ENCODE results near the gene GALR2. TPM values are rescaled to one million over a fixed set of nuclear protein-coding genes. Genes with fewer than 3 reads are reported as not detected.

The GALR2 gene
- total RNA-seq, 1 experiment from 2014 or later, result not detected

DNA sequence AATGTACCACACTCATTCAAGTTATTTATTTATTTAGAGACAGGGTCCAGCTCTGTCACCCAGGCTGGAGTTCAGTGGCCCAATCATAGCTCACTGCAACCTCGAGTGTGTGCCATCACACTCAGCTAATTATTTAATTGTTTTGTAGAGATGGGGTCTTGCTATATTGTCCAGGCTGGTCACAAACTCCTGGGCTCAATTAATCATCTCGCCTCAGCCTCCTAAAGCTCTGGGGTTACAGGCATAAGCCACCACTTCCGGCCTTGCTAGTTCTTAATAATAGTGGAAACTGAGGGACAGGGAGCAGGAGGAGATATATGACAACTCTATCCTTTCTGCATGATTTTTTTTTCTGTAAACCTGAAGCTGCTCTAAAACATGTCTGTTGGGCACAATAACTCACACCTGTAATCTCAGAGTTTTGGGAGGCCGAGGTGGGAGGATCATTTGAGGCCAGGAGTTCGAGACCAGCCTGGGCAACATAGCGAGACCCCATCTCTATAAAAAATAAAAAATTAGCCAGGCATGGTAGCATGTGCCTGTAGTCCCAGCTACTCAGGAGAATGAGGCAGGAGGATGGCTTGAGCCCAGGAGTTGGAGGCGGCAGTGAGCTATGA, 40.7 kb downstream of the GALR2 start:
- no peaks in the 10 kb centered on the region for H3K4me1 ChIP-seq (ENCODE audit: insufficient read depth, low read length, poor library complexity, severe bottlenecking)
- ChIA-PET CTCF (no interaction called here), POLR2A (ENCODE audit: low non-redundant PET) (no interaction called here)
- H3K27me3 ChIP-seq (replicated peaks; ENCODE audit: insufficient read depth, low read depth, low read length, poor library complexity), result no peaks in the 10 kb centered on the region
- no peaks in the 10 kb centered on the region for H3K36me3 ChIP-seq (ENCODE audit: insufficient read depth, low read length, poor library complexity, severe bottlenecking)
- H3K4me3 ChIP-seq (ENCODE audit: low read depth, low read length, poor library complexity, severe bottlenecking), result no peak overlapping the region
- no TSS peak for BruUV-seq (replicated peaks)
- no peaks in the 10 kb centered on the region for H3K9me3 ChIP-seq (ENCODE audit: low read depth, low read length, poor library complexity, severe bottlenecking)
- no peak for DNase-seq (ENCODE audit: low spot score)
- no peak for TF ChIP-seq EZH2 (IDR thresholded peaks at IDR 0.05; ENCODE audit: borderline replicate concordance, low read depth, low read length, poor library complexity, severe bottlenecking)
- intact Hi-C loops (cut with micrococcal nuclease; ENCODE audit: unreplicated experiment), result no loop called here
- no peak overlapping the region for H3K27ac ChIP-seq (ENCODE audit: low read depth, low read length, poor library complexity, severe bottlenecking)

DNA sequence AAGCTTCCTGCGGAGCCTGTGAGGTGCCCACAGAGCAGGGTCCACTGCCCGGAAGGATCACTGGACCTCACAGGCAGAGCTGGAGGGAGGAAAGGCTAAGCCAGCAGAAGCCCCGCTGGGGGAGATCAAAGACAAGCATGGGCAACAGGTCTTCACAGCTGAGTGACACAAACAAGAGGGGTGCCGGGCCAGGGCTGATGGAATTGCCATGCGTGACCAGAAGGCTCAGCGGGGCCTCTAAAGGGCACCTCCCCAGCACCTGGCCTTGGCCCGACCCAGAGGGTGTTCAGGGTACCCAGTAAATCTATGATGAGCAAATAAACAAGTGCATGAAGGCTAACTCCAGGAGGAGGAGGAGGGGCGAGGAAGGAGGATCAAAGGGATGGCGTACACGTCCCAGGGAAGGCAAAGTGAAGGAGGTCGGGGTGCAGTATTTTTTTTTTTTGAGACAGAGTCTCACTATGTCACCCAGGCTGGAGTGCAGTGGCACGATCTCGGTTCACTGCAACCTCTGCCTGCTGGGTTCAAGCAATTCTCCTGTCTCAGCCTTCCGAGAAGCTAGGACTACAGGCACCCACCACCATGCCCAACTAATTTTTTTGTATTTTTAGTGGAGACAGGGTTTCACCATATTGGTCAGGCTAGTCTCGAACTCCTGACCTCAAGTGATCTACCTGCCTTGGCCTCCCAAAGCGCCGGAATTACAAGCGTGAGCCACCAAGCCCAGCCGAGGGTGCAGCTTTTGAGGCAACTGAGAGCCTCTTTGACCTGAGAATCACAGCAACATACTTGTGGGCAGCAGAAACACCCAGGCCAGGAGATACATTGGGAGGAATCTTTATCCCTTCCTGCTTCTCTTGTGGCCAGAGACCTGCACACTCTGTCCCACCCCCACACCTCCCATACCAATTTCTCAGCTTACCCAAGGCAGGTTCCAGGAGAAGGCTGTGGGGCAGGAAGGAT, 45.1 kb downstream of the GALR2 start:
- ChIA-PET CTCF (interaction anchor here (0.6 kb wide), 1 partner anchor 30 kb away, joined by 3 read pairs; no protein-coding TSS in a partner anchor), POLR2A (ENCODE audit: low non-redundant PET) (no interaction called here)
- no TSS peak for BruUV-seq (replicated peaks)
- no peak overlapping the region for H3K4me3 ChIP-seq (ENCODE audit: low read depth, low read length, poor library complexity, severe bottlenecking)
- H3K36me3 ChIP-seq (ENCODE audit: insufficient read depth, low read length, poor library complexity, severe bottlenecking), result no peaks in the 10 kb centered on the region
- no peaks in the 10 kb centered on the region for H3K27me3 ChIP-seq (replicated peaks; ENCODE audit: insufficient read depth, low read depth, low read length, poor library complexity)
- intact Hi-C loops (cut with micrococcal nuclease; ENCODE audit: unreplicated experiment), result no loop called here
- no peak overlapping the region for H3K27ac ChIP-seq (ENCODE audit: low read depth, low read length, poor library complexity, severe bottlenecking)
- no peak for DNase-seq (ENCODE audit: low spot score)
- TF ChIP-seq EZH2 (IDR thresholded peaks at IDR 0.05; ENCODE audit: borderline replicate concordance, low read depth, low read length, poor library complexity, severe bottlenecking), result no peak
- TF ChIP-seq, protein P1, sequence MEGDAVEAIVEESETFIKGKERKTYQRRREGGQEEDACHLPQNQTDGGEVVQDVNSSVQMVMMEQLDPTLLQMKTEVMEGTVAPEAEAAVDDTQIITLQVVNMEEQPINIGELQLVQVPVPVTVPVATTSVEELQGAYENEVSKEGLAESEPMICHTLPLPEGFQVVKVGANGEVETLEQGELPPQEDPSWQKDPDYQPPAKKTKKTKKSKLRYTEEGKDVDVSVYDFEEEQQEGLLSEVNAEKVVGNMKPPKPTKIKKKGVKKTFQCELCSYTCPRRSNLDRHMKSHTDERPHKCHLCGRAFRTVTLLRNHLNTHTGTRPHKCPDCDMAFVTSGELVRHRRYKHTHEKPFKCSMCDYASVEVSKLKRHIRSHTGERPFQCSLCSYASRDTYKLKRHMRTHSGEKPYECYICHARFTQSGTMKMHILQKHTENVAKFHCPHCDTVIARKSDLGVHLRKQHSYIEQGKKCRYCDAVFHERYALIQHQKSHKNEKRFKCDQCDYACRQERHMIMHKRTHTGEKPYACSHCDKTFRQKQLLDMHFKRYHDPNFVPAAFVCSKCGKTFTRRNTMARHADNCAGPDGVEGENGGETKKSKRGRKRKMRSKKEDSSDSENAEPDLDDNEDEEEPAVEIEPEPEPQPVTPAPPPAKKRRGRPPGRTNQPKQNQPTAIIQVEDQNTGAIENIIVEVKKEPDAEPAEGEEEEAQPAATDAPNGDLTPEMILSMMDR (conservative IDR thresholded peaks at IDR 0.05; ENCODE audit: low read depth, low read length), result no peak
- H3K4me1 ChIP-seq (ENCODE audit: insufficient read depth, low read length, poor library complexity, severe bottlenecking), result no peaks in the 10 kb centered on the region
- no peaks in the 10 kb centered on the region for H3K9me3 ChIP-seq (ENCODE audit: low read depth, low read length, poor library complexity, severe bottlenecking)

DNA sequence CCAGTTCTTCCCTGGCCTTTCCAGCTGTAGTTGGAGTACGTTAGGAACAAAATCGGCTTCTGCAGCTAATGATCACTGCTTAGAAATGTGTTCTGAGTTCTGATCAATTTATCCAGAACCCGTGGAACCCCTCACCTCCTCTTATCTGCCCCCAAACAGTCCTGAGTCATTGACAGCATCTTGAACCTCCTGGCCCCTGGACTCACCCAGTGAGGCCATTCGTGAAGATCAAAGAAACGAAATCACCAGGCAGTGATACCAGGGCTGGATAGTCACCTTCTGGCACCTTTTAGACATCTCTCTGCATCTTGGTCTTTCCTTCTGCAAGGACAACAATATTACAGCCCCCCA, 46.1 kb downstream of the GALR2 start:
- Histone ChIP-seq H3K9me3 (ENCODE audit: low read depth, low read length, poor library complexity, severe bottlenecking) (no peaks in the 10 kb centered on the region), H3K27me3 (replicated peaks; ENCODE audit: insufficient read depth, low read depth, low read length, poor library complexity) (no peaks in the 10 kb centered on the region), H3K36me3 (ENCODE audit: insufficient read depth, low read length, poor library complexity, severe bottlenecking) (no peaks in the 10 kb centered on the region), H3K4me1 (ENCODE audit: insufficient read depth, low read length, poor library complexity, severe bottlenecking) (no peaks in the 10 kb centered on the region), H3K27ac (ENCODE audit: low read depth, low read length, poor library complexity, severe bottlenecking) (no peak overlapping the region), H3K4me3 (ENCODE audit: low read depth, low read length, poor library complexity, severe bottlenecking) (no peak overlapping the region)
- ChIA-PET CTCF (interaction anchor here (0.7 to 1.3 kb wide), 4 partner anchors 51 to 159 kb away, joined by 4 to 36 read pairs (median 6); no protein-coding TSS in a partner anchor), POLR2A (ENCODE audit: low non-redundant PET) (no interaction called here)
- no TSS peak for BruUV-seq (replicated peaks)
- intact Hi-C loops (cut with micrococcal nuclease; ENCODE audit: unreplicated experiment), result loop anchor here (1.0 kb wide), 2 partner anchors 62 to 159 kb away; no protein-coding TSS in a partner anchor
- DNase-seq (ENCODE audit: low spot score), result no peak
- TF ChIP-seq EZH2 (IDR thresholded peaks at IDR 0.05; ENCODE audit: borderline replicate concordance, low read depth, low read length, poor library complexity, severe bottlenecking), result no peak
- TF ChIP-seq, protein P1 (conservative IDR thresholded peaks at IDR 0.05; ENCODE audit: low read depth, low read length), result no peak
